GM12892 (cell line): Measurements from ENCODE around the gene DDOST.

Experiments
- POLR2A ChIP-seq: IDR thresholded peaks from 2 replicates; pipeline ENCODE4 v1.6.1; 2011; ENCODE audit warnings: low read depth, low read length, control low read depth
- POLR2AphosphoS5 ChIP-seq: IDR thresholded peaks from 2 replicates; pipeline ENCODE4 v1.6.1; 2011; ENCODE audit warnings: low read depth, low read length, control low read depth
- TAF1 ChIP-seq: IDR thresholded peaks from 2 replicates; pipeline ENCODE4 v1.6.1; 2011; ENCODE audit warnings: low read depth, mild to moderate bottlenecking, control low read depth, low read length, borderline replicate concordance

- TF ChIP-seq POLR2A (no peak), POLR2AphosphoS5 (no peak), TAF1 (no peak)
Measured at GRCh38 chr1:20680269-20680668, 19.1 kb upstream of the DDOST start.
